IMR-90 (cell line): ENCODE measurements around the gene FICD. TPM values are rescaled to one million over a fixed set of nuclear protein-coding genes. Genes with fewer than 3 reads are reported as not detected.

Experiments used
- ATAC-seq: fragments of 200-7000 bp; cut with Tn5 transposase; 2 replicates; pipeline ENCODE4 v1.9.1; 2020; ENCODE audit warnings: low read depth, mild to moderate bottlenecking, moderate library complexity
- BruUV-seq: library from RNA; stranded (reverse); fragments of 400-500 nt; replicated peaks from 2 replicates; lab custom pipeline; 2021; lab: Mats Ljungman, UMichigan
- CTCF ChIA-PET: fragments of 300-600 bp; formaldehyde crosslinking; extraction: SDS; loops from one replicate; lab custom pipeline; 2021; ENCODE audit warnings: antibody characterized with exemption; lab: Yijun Ruan, JAX
- POLR2A ChIA-PET: fragments of 300-600 bp; sonication (Branson Sonifier 250); formaldehyde crosslinking; loops from one replicate; lab custom pipeline; 2022; ENCODE audit warnings: antibody characterized with exemption; ENCODE audit not compliant: unreplicated experiment; lab: Charles Lee
- DNase-seq: peaks from one replicate; pipeline ENCODE4 v3.0.0; 2013
- H2AFZ ChIP-seq: replicated peaks from 2 replicates; pipeline ENCODE3; 2013; ENCODE audit warnings: low read length, mild to moderate bottlenecking; ENCODE audit not compliant: poor library complexity
- H2AK5ac ChIP-seq: 2 replicates; pipeline ENCODE4 v1.6.1; 2013; ENCODE audit warnings: low read depth, low read length, inconsistent platforms
- H2AK9ac ChIP-seq: replicated peaks from 2 replicates; pipeline ENCODE3; 2013; ENCODE audit warnings: mild to moderate bottlenecking, low read depth, low read length, moderate library complexity; ENCODE audit not compliant: poor library complexity
- H2BK120ac ChIP-seq: 2 replicates; pipeline ENCODE4 v1.6.1; 2013; ENCODE audit warnings: low read depth, low read length, inconsistent platforms
- H2BK15ac ChIP-seq: 3 replicates; pipeline ENCODE4 v1.6.1; 2013; ENCODE audit warnings: low read depth, low read length, inconsistent platforms
- H2BK20ac ChIP-seq: 2 replicates; pipeline ENCODE4 v1.6.1; 2013; ENCODE audit warnings: low read depth, mild to moderate bottlenecking, inconsistent platforms, low read length, moderate library complexity
- H2BK5ac ChIP-seq: 2 replicates; pipeline ENCODE4 v1.6.1; 2013; ENCODE audit warnings: mild to moderate bottlenecking, low read depth, low read length, inconsistent platforms; ENCODE audit not compliant: poor library complexity, severe bottlenecking
- H3K14ac ChIP-seq: replicated peaks from 2 replicates; pipeline ENCODE4 v1.6.1; 2013; ENCODE audit warnings: low read depth, low read length, inconsistent platforms
- H3K18ac ChIP-seq: 2 replicates; pipeline ENCODE4 v1.6.1; 2013; ENCODE audit warnings: low read depth, low read length, control low read depth
- H3K23ac ChIP-seq: 2 replicates; pipeline ENCODE4 v1.6.1; 2013; ENCODE audit warnings: low read depth, low read length, inconsistent platforms
- H3K27ac ChIP-seq: 2 replicates; pipeline ENCODE4 v1.5.1; 2013; ENCODE audit warnings: mild to moderate bottlenecking, control low read depth, low read length; ENCODE audit not compliant: insufficient read depth
- H3K27me3 ChIP-seq: 2 replicates; pipeline ENCODE4 v1.6.1; 2013; ENCODE audit warnings: low read length; ENCODE audit not compliant: control insufficient read depth, insufficient read depth
- H3K36me3 ChIP-seq: 2 replicates; pipeline ENCODE4 v1.6.1; 2013; ENCODE audit warnings: low read length, mixed read lengths; ENCODE audit not compliant: control insufficient read depth, insufficient read depth
- H3K4ac ChIP-seq: 2 replicates; pipeline ENCODE4 v1.6.1; 2013; ENCODE audit warnings: low read depth, low read length, inconsistent platforms
- H3K4me1 ChIP-seq: 2 replicates; pipeline ENCODE4 v1.6.1; 2013; ENCODE audit warnings: low read length, mixed read lengths; ENCODE audit not compliant: control insufficient read depth, insufficient read depth
- H3K4me2 ChIP-seq: 2 replicates; pipeline ENCODE4 v1.6.1; 2013; ENCODE audit warnings: low read depth, mild to moderate bottlenecking, control low read depth, low read length, moderate library complexity
- H3K4me3 ChIP-seq: 2 replicates; pipeline ENCODE4 v1.5.1; 2013; ENCODE audit warnings: low read depth, mild to moderate bottlenecking, control low read depth, low read length, moderate library complexity; ENCODE audit not compliant: insufficient read depth
- H3K56ac ChIP-seq: 2 replicates; pipeline ENCODE4 v1.6.1; 2013; ENCODE audit warnings: low read length, inconsistent platforms; ENCODE audit not compliant: insufficient read depth; ENCODE audit errors: extremely low read depth
- H3K79me1 ChIP-seq, 2 experiments: 2 replicates each; pipeline ENCODE4 v1.6.1; 2013; ENCODE audit warnings: low read length in 2 of 2, inconsistent platforms in 1 of 2, low read depth in 1 of 2
- H3K9ac ChIP-seq: 2 replicates; pipeline ENCODE4 v1.6.1; 2013; ENCODE audit warnings: low read depth, low read length, control low read depth
- H3K9me1 ChIP-seq: 2 replicates; pipeline ENCODE4 v1.6.1; 2013; ENCODE audit warnings: low read length, inconsistent platforms; ENCODE audit not compliant: insufficient read depth
- H3K9me3 ChIP-seq: 2 replicates; pipeline ENCODE4 v1.6.1; 2013; ENCODE audit warnings: low read length; ENCODE audit not compliant: control insufficient read depth, insufficient read depth
- H4K20me1 ChIP-seq: 2 replicates; pipeline ENCODE4 v1.6.1; 2013; ENCODE audit warnings: low read length, inconsistent platforms; ENCODE audit not compliant: insufficient read depth
- H4K5ac ChIP-seq: 2 replicates; pipeline ENCODE4 v1.6.1; 2013; ENCODE audit warnings: mild to moderate bottlenecking, low read depth, low read length, control low read depth
- H4K8ac ChIP-seq, 2 experiments: 2 replicates each; pipeline ENCODE4 v1.6.1; 2013; ENCODE audit warnings: low read depth in 2 of 2, low read length in 2 of 2, control low read depth in 1 of 2, inconsistent platforms in 1 of 2
- H4K91ac ChIP-seq: 2 replicates; pipeline ENCODE4 v1.6.1; 2013; ENCODE audit warnings: low read depth, low read length, inconsistent platforms; ENCODE audit not compliant: insufficient read depth
- BHLHE40 ChIP-seq: fragments of 150-350 bp; IDR thresholded peaks from 2 replicates; pipeline ENCODE4 v1.6.1; 2016; ENCODE audit warnings: mild to moderate bottlenecking, low read depth, low read length
- CHD1 ChIP-seq: IDR thresholded peaks from 2 replicates; pipeline ENCODE4 v1.6.1; 2012; ENCODE audit warnings: low read depth, low read length, improper control_type of control experiment
- FOS ChIP-seq: fragments of 150-350 bp; IDR thresholded peaks from 2 replicates; pipeline ENCODE4 v1.6.1; 2016; ENCODE audit warnings: low read depth, low read length
- MXI1 ChIP-seq: IDR thresholded peaks from 2 replicates; pipeline ENCODE4 v1.6.1; 2012; ENCODE audit warnings: low read depth, mild to moderate bottlenecking, low read length, moderate library complexity, borderline replicate concordance
- POLR2A ChIP-seq: IDR thresholded peaks from 2 replicates; pipeline ENCODE4 v1.6.1; 2012; ENCODE audit warnings: mild to moderate bottlenecking, low read depth, low read length
- RAD21 ChIP-seq: IDR thresholded peaks from 2 replicates; pipeline ENCODE4 v1.6.1; 2012; ENCODE audit warnings: low read length, improper control_type of control experiment
- RCOR1 ChIP-seq: IDR thresholded peaks from 2 replicates; pipeline ENCODE4 v1.6.1; 2012; ENCODE audit warnings: mild to moderate bottlenecking, low read length, improper control_type of control experiment; ENCODE audit not compliant: insufficient replicate concordance
- whole genome bisulfite sequencing, 2 experiments: methylation state at CpG; one replicate each; pipeline versions ENCODE4 v1.1.5 to v1.1.7; 2013; ENCODE audit warnings: missing lambda C conversion rate in 2 of 2; ENCODE audit not compliant: insufficient read length in 1 of 2; ENCODE audit errors: extremely low coverage in 2 of 2; 5-methylcytosine and 5-hydroxymethylcytosine counted together
- dilution Hi-C: fragments of 300-500 bp; cut with HindIII; formaldehyde crosslinking; loops from one replicate; pipeline ENCODE4 v1.14.3; 2018; ENCODE audit warnings: low sequenced_read_pairs; ENCODE audit not compliant: unreplicated experiment
- in situ Hi-C: fragments of 300-500 bp; cut with MboI; formaldehyde crosslinking; loops from 3 replicates; pipeline ENCODE4 v1.14.3; 2019; ENCODE audit warnings: low sequenced_read_pairs, inconsistent platforms, mixed read lengths
- intact Hi-C: fragments of 100-400 bp; cut with micrococcal nuclease; formaldehyde crosslinking; loops from 2 replicates; pipeline ENCODE4 v1.10.0; 2022
- polyA plus RNA-seq, 3 experiments: library from polyadenylated mRNA; depleted of rRNA; stranded (reverse); fragments of >200 nt; gene quantifications; 2 replicates each; pipeline ENCODE4 v1.2.3, GENCODE V29; 2012; ENCODE audit warnings: low replicate concordance in 1 of 3
- total RNA-seq: library from RNA; depleted of rRNA; stranded (reverse); fragments of >200 nt; gene quantifications from 2 replicates; pipeline ENCODE4 v1.2.3, GENCODE V29; 2012
- TF ChIP-seq, protein P1 (sequence below): fragments of 150-350 bp; IDR thresholded peaks from 2 replicates; pipeline ENCODE4 v1.6.1; 2016; ENCODE audit warnings: low read depth, mild to moderate bottlenecking, low read length, moderate library complexity, borderline replicate concordance
- TF ChIP-seq, protein P2 (sequence below): fragments of 150-350 bp; IDR thresholded peaks from 2 replicates; pipeline ENCODE4 v1.6.1; 2017; ENCODE audit warnings: mild to moderate bottlenecking, antibody characterized with exemption, low read length, low read depth
- TF ChIP-seq, protein P3 (sequence below): conservative IDR thresholded peaks from 2 replicates; pipeline ENCODE4 v1.5.1; 2012; ENCODE audit warnings: mild to moderate bottlenecking, low read depth, low read length, improper control_type of control experiment

Gene FICD
- total and polyA plus RNA-seq, 2 of the 4 experiments (the other 2 are of a cell fraction), result 4.0 to 11.3 TPM

DNA sequence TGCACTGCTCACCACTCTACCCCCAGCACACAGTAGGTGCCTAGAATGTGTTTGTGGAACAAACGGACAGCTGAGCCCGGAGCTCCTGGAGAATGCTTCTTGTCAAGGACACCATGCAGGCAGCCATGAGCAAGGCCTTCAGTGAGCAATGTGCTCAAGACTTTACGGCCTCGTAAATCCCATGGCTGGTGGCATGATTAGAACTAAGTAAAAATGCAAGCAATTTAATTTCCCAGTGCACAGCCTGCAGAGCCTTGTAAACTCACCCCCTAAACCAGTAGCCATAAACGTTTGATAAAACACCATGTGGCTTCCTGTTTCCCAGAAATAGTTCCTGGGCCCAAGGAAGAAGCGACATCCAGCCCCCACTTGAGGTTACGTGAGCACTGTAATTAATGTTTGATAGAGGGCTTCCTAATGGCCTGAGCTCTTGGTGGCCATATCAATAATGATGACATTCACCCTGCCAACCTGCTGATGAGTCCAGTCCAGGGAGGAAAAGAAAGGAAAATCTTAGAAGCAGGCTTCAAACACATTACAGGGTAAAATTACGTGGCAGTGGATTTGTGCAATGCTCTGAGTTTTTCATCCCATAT lies 36.4 kb upstream of the FICD start:
- Histone ChIP-seq H3K4me1 (no peaks in the 10 kb centered on the region), H4K5ac (no peak overlapping the region), H2BK120ac (no peak overlapping the region), H2BK15ac (no peak overlapping the region), H2AK9ac (no peak overlapping the region), H3K27ac (no peak overlapping the region), H3K36me3 (no peaks in the 10 kb centered on the region), H2BK20ac (no peak overlapping the region), H3K14ac (no peak overlapping the region), H3K9ac (no peak overlapping the region), H4K8ac (no peak overlapping the region), H2AFZ (no peak overlapping the region), H2AK5ac (no peak overlapping the region), H3K56ac (no peak overlapping the region), H4K20me1 (no peaks in the 10 kb centered on the region), H3K27me3 (no peaks in the 10 kb centered on the region), H4K91ac (no peak overlapping the region), H3K4ac (no peak overlapping the region), H3K9me3 (no peaks in the 10 kb centered on the region), H3K18ac (no peak overlapping the region), H3K4me2 (no peak overlapping the region), H2BK5ac (no peak overlapping the region), H3K4me3 (no peak overlapping the region), H3K23ac (no peak overlapping the region), H3K9me1 (no peaks in the 10 kb centered on the region), H3K79me1 (no peaks in the 10 kb centered on the region)
- ATAC-seq, result no peak
- TF ChIP-seq RCOR1, result no peak
- no peak for TF ChIP-seq MXI1
- TF ChIP-seq, protein P1, sequence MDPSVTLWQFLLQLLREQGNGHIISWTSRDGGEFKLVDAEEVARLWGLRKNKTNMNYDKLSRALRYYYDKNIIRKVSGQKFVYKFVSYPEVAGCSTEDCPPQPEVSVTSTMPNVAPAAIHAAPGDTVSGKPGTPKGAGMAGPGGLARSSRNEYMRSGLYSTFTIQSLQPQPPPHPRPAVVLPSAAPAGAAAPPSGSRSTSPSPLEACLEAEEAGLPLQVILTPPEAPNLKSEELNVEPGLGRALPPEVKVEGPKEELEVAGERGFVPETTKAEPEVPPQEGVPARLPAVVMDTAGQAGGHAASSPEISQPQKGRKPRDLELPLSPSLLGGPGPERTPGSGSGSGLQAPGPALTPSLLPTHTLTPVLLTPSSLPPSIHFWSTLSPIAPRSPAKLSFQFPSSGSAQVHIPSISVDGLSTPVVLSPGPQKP, result no peak
- no peak for TF ChIP-seq FOS
- no peak for TF ChIP-seq POLR2A
- TF ChIP-seq CHD1, result no peak
- no peak for TF ChIP-seq BHLHE40
- TF ChIP-seq, protein P2, sequence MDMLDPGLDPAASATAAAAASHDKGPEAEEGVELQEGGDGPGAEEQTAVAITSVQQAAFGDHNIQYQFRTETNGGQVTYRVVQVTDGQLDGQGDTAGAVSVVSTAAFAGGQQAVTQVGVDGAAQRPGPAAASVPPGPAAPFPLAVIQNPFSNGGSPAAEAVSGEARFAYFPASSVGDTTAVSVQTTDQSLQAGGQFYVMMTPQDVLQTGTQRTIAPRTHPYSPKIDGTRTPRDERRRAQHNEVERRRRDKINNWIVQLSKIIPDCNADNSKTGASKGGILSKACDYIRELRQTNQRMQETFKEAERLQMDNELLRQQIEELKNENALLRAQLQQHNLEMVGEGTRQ, result no peak
- no peak for TF ChIP-seq RAD21
- TF ChIP-seq, protein P3, sequence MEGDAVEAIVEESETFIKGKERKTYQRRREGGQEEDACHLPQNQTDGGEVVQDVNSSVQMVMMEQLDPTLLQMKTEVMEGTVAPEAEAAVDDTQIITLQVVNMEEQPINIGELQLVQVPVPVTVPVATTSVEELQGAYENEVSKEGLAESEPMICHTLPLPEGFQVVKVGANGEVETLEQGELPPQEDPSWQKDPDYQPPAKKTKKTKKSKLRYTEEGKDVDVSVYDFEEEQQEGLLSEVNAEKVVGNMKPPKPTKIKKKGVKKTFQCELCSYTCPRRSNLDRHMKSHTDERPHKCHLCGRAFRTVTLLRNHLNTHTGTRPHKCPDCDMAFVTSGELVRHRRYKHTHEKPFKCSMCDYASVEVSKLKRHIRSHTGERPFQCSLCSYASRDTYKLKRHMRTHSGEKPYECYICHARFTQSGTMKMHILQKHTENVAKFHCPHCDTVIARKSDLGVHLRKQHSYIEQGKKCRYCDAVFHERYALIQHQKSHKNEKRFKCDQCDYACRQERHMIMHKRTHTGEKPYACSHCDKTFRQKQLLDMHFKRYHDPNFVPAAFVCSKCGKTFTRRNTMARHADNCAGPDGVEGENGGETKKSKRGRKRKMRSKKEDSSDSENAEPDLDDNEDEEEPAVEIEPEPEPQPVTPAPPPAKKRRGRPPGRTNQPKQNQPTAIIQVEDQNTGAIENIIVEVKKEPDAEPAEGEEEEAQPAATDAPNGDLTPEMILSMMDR, result no peak
- BruUV-seq, result no TSS peak
- POLR2A ChIA-PET, result no interaction called here
- dilution Hi-C loops (no loop called here), in situ Hi-C loops (no loop called here), intact Hi-C loops (no loop called here)
- no peak for DNase-seq
- CTCF ChIA-PET, result no interaction called here
- no CpG with 5 or more reads among the region's 8 CpGs for WGBS, 2 experiments
